H4 (cell line): Measurements from ENCODE around the gene ANKDD1A. TPM values are rescaled to one million over a fixed set of nuclear protein-coding genes. Genes with fewer than 3 reads are reported as not detected.

Source experiments
- DNase-seq: peaks from one replicate; pipeline ENCODE4 v3.0.0-alpha.2; 2015; ENCODE audit warnings: low spot score
- total RNA-seq: library from RNA; depleted of rRNA; stranded (reverse); fragments of >200 nt; shearing (Covaris generic); gene quantifications from 2 replicates; pipeline ENCODE4 v1.2.3, GENCODE V29; 2014; rRNA removed

ANKDD1A gene
- total RNA-seq: 0.25 and 1.1 TPM in 2 replicates

DNA sequence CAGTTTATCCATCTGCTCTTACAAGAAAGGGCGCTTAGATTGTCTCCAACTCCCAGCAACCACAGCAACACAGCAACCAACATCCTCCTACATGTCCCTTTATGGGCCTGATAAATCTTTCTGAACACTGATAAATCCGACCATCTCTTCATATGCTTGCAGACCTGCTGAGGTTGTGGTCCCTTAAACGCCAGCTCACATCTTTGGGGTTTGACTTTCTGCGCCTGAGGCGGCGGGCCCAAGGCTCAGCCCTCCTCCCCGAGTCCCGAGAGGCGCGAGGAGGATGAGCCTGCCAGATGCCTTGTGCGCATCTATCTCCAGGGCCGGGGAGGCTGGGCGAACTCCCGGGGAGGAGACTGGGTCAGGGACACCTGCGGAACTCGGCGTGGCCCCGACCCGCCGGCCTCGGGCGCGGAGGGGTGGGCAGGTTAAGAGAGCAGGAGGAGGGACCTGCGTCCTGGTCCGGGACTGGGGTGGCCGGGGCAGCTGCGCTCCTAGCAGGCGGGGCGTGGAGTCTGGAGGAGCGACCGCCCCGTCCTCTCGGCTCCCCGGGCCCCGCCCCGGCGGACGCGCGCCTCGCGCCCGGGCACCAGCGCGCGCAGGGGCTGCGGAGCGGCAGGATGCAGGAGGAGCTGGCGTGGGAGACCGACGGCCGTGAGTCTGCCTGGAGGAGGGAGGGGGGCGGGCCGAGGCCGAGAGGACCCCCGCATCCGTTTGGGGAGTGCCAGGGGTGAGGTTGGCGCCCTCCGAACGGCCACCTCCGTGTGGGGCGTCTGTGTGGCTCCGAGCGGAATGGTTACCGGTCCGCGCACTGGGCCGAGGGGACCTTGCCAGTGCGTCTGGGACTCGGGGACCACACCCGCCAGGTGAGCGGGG lies at the start of gene ANKDD1A:
Gene ANKDD1A (plus strand): TSS at position 592 of the 876 bp plus-strand sequence. CDS start 29 bp downstream, at position 621.
- no peak for DNase-seq

DNA sequence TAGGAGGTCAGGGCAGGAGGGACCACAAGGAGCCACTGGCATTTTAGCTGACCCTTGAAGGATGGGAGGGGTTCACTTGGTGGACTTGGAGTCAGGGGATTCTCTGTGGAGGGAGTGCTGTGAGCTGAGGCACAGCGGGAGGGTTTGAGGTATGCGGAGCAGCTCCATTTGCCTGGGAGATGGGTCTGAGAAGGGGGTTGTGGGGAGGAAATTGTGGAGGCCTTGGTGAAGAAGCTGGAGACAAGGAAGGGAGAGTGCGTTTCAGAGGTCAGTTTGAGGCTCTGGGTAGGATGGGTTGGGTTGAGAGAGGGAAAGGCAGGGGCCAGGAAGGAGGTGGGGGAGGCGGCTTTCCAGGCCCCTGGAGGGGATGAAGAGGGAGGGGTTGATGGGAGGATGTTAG lies 49.7 kb upstream of the ANKDD1A start:
- DNase-seq: no peak

DNA sequence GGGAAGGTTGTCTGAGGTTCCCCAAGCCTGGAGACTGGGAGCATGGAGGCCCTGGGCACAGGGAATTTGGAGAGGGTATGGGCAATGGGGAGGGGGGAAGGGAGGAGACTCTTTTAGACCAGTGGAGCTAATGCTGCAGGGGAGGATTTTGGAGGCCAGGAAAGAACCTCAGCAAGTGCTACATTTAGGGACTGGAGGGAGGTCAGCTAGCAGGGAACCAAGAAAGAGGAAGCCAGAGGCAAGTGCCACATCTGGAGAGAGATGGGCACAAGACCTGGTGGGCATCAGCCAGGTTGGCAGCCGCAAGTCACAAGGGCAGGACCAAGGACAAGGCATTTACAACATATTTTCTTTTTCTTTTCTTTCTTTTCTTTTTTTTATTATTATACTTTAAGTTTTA lies 49.3 kb upstream of the ANKDD1A start:
- no peak for DNase-seq

GRCh38 chr15:64864068-64864467 lies 47.6 kb upstream of the ANKDD1A start:
- no peak for DNase-seq

DNA sequence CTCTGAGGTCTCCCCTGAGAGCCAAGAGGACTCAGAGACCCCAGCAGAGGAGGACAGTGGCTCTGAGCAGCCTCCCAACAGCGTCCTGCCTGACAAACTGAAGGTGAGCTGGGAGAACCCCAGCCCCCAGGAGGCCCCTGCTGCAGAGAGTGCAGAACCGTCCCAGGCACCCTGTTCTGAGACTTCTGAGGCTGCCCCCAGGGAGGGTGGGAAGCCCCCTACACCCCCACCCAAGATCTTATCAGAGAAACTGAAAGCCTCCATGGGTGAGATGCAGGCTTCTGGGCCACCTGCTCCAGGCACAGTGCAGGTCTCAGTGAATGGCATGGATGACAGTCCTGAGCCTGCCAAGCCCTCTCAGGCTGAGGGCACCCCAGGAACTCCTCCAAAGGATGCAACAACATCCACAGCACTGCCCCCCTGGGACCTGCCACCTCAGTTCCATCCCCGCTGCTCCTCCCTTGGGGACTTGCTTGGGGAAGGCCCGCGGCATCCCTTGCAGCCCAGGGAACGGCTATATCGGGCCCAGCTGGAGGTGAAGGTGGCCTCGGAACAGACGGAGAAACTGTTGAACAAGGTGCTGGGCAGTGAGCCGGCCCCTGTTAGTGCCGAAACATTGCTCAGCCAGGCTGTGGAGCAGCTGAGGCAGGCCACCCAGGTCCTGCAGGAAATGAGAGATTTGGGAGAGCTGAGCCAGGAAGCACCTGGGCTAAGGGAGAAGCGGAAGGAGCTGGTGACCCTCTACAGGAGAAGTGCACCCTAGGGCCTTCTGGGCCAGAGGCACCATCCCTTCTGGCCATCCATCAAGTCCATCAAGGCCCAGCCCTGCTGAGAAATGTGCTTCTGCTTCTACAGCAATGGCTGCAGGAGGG lies 46.3 kb upstream of the ANKDD1A start:
- no peak for DNase-seq

DNA sequence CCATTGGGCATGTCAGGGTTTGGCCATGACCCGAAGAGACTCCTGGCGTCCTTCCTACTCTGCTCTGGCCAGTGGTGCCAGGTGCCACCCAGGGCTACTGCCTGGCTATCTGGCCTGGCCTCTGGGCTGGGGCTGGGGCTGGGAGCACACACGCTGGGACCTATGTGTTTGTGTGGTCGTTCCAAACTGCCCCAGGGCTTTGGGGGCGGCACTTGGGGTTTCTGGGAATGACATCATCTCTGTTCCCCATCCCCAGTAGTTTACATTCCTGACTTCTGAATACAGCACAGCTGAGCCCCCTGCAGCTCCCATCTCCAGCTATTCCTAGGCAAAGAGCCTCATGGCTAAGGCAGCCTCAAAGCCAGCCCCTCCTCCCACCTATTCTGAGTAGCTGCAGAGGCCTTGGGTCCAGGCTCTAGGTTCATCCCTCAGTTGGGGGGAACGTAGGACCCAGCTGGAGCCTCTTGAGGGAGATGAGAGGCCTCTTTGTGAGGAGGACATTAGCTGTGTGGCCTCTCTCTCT lies 45.6 kb upstream of the ANKDD1A start:
- DNase-seq: peak; percentile 67

DNA sequence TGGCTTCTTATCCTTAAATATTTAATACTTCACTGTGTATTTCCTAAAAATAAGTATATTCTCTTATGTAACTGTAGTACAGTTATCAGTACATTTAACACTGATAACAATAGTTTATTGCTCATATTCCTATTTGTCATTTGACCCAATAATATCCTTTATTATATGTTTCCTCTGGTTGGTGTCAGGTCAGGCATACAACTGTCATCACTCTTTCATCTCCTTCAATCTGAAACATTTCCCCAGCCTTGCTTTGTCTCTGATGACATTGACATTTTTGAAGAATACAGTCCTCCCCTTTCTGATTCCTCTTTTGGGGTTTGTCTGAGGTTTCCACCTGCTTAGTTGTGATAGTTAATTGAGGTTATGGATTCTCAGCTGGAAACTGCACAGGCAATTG lies 42.2 kb upstream of the ANKDD1A start:
- DNase-seq: no peak

DNA sequence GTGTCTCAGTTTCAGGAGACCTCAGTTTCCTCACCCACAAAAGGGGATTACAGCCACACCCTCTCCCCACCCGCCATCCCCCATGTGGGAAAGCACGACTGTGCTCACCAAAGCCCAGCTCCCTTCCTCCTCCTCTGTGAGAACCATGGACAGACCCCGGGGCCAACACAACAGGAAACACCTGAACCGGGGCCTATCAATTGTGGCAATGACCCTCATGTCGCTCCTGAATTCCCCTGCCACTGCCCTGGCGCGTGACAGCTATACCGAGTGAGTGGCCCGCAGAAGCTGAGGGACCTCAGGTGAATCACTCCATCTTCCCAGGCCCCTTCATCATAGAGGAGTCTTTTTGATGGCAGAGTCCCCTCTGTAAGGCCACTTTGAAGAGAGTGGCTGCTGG lies 41.3 kb upstream of the ANKDD1A start:
- no peak for DNase-seq

DNA sequence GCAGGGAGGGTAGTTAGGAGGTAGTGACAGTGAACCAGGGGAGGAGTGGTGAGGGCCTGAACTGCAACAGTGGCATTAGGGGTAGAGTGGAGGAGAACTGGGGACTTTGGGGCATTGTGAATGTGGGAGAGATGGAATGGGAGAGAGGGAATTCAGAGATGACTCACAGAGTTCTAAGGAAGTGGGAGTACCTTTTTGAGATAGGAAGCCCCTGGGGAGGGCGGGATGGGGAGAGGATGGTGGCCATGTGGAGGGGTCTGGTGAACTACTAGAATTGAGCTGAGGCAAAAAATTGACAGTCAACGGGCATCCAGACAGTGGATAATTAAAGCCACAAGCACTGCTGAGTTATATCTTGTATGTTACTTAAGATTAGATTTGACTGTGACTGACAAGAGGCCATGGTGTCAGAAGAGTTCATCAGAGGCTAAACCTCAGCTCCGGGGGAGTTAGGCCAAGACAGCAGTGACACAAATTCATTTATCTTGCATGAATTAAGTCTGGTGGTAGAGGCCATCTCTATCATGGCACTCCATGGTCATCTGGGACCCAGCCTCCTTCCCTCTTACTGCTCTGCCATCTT lies 36.0 kb upstream of the ANKDD1A start:
- DNase-seq: no peak

GRCh38 chr15:64877435-64877834 lies 34.3 kb upstream of the ANKDD1A start:
- peak; percentile 46 for DNase-seq

GRCh38 chr15:64878705-64879104 lies 33.0 kb upstream of the ANKDD1A start:
- no peak for DNase-seq

GRCh38 chr15:64883100-64883581 lies 28.6 kb upstream of the ANKDD1A start:
- no peak for DNase-seq

- DNase-seq: peak; percentile 75
These were observed 27.6 kb upstream of the ANKDD1A start for GRCh38 chr15:64883997-64884511.

GRCh38 chr15:64884679-64885078 lies 27.0 kb upstream of the ANKDD1A start:
- no peak for DNase-seq

- no peak for DNase-seq
These were observed 23.4 kb upstream of the ANKDD1A start for GRCh38 chr15:64888336-64888735.

DNA sequence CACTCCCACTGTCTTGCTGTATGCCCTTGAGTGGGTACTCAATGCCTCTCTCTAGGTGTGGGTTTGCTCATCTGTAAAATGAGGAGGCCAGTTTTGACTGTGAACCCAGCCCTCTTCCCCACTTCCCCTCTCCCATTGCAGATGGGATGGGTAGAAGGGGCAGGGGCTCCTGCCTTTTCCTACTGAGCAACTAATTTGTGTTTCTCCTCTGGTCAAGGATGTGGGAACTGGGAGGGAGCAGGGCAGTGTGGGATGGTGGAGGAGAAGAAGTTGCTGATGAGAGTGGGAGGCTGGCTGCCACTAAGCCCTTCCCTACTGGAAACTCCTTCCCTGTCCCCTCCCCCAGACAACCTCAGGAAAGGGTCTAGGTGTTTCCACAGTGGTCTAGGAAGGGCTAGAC lies 20.1 kb upstream of the ANKDD1A start:
- DNase-seq: no peak

DNA sequence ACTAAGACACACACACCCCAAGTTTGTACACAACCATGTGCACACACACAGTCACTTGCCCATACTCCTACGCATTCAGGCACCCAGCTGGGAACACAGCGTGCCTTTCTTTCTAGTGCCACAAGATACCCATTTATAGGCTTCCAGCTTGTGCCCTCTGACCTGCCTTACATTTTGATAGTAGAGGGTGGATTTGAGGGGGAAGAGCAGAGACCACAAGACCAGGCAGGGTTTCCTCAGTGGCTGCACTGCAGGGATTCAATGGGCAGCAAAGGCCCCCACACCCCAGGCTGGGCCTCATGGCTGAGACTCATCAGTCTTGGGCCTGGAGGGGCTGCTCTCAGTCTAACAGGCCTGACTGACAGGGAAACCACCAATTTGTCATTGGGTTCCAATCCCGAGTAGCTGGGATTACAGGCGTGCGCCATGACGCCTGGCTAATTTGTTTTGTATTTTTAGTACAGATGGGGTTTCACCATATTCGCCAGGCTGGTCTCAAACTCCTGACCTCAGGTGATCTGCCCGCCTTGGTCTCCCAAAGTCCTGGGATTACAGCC lies 18.8 kb upstream of the ANKDD1A start:
- no peak for DNase-seq

- DNase-seq: no peak
These were observed 18.0 kb upstream of the ANKDD1A start for GRCh38 chr15:64893481-64894394.

DNA sequence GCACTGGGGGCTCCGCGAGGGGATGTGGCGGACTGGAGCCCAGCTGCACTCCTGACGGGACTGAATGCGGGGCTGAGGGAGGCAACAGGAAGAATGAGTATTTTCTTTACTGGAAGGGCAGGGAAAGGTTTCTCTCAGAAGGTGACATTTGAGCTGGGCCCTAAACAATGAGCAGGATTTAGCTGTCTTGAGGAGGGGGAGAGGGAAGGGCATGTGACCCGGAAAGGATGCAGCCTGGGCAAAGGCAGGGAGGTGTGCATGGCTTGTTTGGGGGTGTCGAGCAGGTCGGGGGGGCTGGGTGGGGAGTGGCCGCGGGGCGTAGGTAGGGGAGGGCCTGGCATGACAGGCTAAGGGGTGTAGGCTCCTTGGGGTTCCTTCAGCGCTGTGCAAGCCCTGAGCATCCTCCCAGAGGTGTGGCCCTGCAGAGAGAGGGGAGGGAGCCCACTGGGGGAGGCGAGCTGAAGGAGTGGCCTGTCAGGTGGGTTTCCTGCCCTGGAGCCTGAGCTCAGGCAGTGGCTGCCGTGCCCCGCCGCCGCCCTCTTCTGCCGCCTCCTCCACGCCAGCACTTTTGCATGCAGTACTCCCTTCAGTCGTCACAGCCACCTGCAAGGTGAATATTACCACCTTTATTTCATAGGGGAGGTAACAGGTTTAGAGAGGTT lies 17.2 kb upstream of the ANKDD1A start:
- no peak for DNase-seq
